Measurements from ENCODE around the gene CHPF.

DNA sequence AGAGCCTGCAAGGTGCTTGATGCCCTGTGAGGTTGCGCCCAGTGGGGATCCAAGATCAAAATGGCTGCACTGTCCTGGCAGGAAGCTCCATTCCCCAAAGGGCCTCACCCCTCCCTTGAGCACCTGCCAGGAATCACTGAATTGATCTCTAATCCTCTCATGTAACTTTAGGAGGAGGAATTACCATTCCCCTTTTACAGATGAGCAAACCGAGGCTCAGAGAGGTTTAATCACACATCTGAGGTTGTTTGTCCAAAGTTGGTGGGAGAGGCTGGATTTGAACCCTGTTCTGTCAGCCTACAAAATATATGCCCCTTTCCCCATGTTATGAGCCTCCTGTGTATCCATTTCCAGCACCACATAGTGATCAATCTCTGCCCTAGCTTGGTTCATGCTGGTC lies 18.8 kb downstream of the CHPF start:
- TF ChIP-seq POLR2A (IDR thresholded peaks at IDR 0.05; ENCODE audit: low read depth, low read length) (no peak), MYC (IDR thresholded peaks at IDR 0.05; ENCODE audit: insufficient read depth, insufficient read length, insufficient replicate concordance, low read length, severe bottlenecking) (no peak), NR2C1 (IDR thresholded peaks at IDR 0.05) (no peak), FOS (IDR thresholded peaks at IDR 0.05; ENCODE audit: borderline replicate concordance, extremely low read depth, insufficient read length) (no peak), EP300 (IDR thresholded peaks at IDR 0.05; ENCODE audit: borderline replicate concordance in 1 of 2, control insufficient read depth in 1 of 2, low read depth in 2 of 2, low read length in 2 of 2) (no peak), ZNF384 (IDR thresholded peaks at IDR 0.05; ENCODE audit: borderline replicate concordance, low read depth, low read length) (no peak), ZZZ3 (IDR thresholded peaks at IDR 0.05; ENCODE audit: control insufficient read depth, insufficient read length, low read depth) (no peak), MXI1 (IDR thresholded peaks at IDR 0.05; ENCODE audit: low read depth, low read length) (no peak), BHLHE40 (IDR thresholded peaks at IDR 0.05; ENCODE audit: borderline replicate concordance in 1 of 2, low read depth in 2 of 2, low read length in 1 of 2) (no peak)
- TF ChIP-seq, protein P1, sequence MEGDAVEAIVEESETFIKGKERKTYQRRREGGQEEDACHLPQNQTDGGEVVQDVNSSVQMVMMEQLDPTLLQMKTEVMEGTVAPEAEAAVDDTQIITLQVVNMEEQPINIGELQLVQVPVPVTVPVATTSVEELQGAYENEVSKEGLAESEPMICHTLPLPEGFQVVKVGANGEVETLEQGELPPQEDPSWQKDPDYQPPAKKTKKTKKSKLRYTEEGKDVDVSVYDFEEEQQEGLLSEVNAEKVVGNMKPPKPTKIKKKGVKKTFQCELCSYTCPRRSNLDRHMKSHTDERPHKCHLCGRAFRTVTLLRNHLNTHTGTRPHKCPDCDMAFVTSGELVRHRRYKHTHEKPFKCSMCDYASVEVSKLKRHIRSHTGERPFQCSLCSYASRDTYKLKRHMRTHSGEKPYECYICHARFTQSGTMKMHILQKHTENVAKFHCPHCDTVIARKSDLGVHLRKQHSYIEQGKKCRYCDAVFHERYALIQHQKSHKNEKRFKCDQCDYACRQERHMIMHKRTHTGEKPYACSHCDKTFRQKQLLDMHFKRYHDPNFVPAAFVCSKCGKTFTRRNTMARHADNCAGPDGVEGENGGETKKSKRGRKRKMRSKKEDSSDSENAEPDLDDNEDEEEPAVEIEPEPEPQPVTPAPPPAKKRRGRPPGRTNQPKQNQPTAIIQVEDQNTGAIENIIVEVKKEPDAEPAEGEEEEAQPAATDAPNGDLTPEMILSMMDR (IDR thresholded peaks at IDR 0.05 in 2 of 3, conservative IDR thresholded peaks at IDR 0.05 in 1 of 3; ENCODE audit: control insufficient read depth in 2 of 3, extremely low read depth in 1 of 3, insufficient read depth in 1 of 3, low read depth in 3 of 3, low read length in 3 of 3) = no peak
- TF ChIP-seq, protein P2, sequence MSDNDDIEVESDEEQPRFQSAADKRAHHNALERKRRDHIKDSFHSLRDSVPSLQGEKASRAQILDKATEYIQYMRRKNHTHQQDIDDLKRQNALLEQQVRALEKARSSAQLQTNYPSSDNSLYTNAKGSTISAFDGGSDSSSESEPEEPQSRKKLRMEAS (IDR thresholded peaks at IDR 0.05; ENCODE audit: low read depth, low read length) = no peak

All from GM12878 (cell line).